K562 (cell line): Measurements from ENCODE around the gene ACKR2. TPM values are rescaled to one million over a fixed set of nuclear protein-coding genes. Genes with fewer than 3 reads are reported as not detected.

Experiments used
- ARNT ChIP-seq, 2 experiments: fragments of 450-650 bp; IDR thresholded peaks; 2 replicates each; pipeline ENCODE4 v1.6.1; 2016; ENCODE audit warnings: mild to moderate bottlenecking in 1 of 2
- ASH1L ChIP-seq: fragments of 450-650 bp; IDR thresholded peaks from 2 replicates; pipeline ENCODE4 v1.6.1; 2018; ENCODE audit warnings: borderline replicate concordance, mild to moderate bottlenecking, low read depth; ENCODE audit not compliant: partially characterized antibody
- BRD4 ChIP-seq: fragments of 200-600 bp; sonication (generic); IDR thresholded peaks from 2 replicates; pipeline ENCODE4 v1.6.1; 2017; ENCODE audit warnings: inconsistent platforms
- CREM ChIP-seq: IDR thresholded peaks from 2 replicates; pipeline ENCODE4 v1.6.1; 2014; ENCODE audit warnings: antibody characterized with exemption, low read depth
- GABPA ChIP-seq: fragments of 200-800 bp; sonication (Bioruptor generic); conservative IDR thresholded peaks from 2 replicates; pipeline ENCODE4 v1.6.1; 2016; ENCODE audit warnings: low read depth, missing genetic modification characterization, missing compliant biosample characterization
- HDAC1 ChIP-seq, 2 experiments: fragments of 450-650 bp; IDR thresholded peaks; 2 replicates each; pipeline ENCODE4 v1.6.1; 2016 to 2017; ENCODE audit warnings: inconsistent platforms in 1 of 2, mild to moderate bottlenecking in 1 of 2, moderate library complexity in 1 of 2
- MEF2A ChIP-seq: IDR thresholded peaks from 2 replicates; pipeline ENCODE4 v1.6.1; 2011; ENCODE audit warnings: low read depth, mild to moderate bottlenecking, low read length, moderate library complexity; ENCODE audit not compliant: control insufficient read depth
- NFIC ChIP-seq: fragments of 450-650 bp; IDR thresholded peaks from 2 replicates; pipeline ENCODE4 v1.6.1; 2017; ENCODE audit warnings: mild to moderate bottlenecking, inconsistent platforms
- POLR2B ChIP-seq: fragments of 450-650 bp; IDR thresholded peaks from 2 replicates; pipeline ENCODE4 v1.6.1; 2018; ENCODE audit warnings: low read depth; ENCODE audit not compliant: partially characterized antibody
- ZBTB11 ChIP-seq, 3 experiments: fragments of 200-800 bp in 1 of 3; fragments of 250-450 bp in 1 of 3; fragments of 450-650 bp in 1 of 3; sonication (Bioruptor Pico) in 1 of 3; sonication (Bioruptor generic) in 1 of 3; formaldehyde crosslinking in 1 of 3; IDR thresholded peaks; 2 replicates each; pipeline versions ENCODE4 v1.6.1 to v1.8.0; 2016 to 2022; ENCODE audit warnings: mild to moderate bottlenecking in 2 of 3, missing genetic modification characterization in 2 of 3, missing compliant biosample characterization in 1 of 3, moderate library complexity in 1 of 3
- ZNF395 ChIP-seq: fragments of 200-800 bp; sonication (Bioruptor generic); IDR thresholded peaks from 2 replicates; pipeline ENCODE4 v1.6.1; 2017; ENCODE audit warnings: missing genetic modification characterization, missing compliant biosample characterization
- polyA plus RNA-seq, 8 experiments: library from polyadenylated mRNA; depleted of rRNA in 4 of 8; stranded (reverse) in 5 of 8; unstranded in 3 of 8; fragments of >200 nt; fragmentation: Nextera tagmentation in 2 of 8; fragmentation: Illumina TruSeq in 1 of 8; extraction: Ambion mirVana in 2 of 8; extraction: Trizol in 1 of 8; gene quantifications; 2 replicates each; pipeline versions ENCODE4 v1.2.1 to v1.2.3, GENCODE V29; 2011 to 2014; ENCODE audit warnings: inconsistent platforms in 1 of 8, missing spikeins in 1 of 8
- total RNA-seq, 7 experiments: library from RNA; depleted of rRNA in 6 of 7; stranded (reverse); fragments of >200 nt in 6 of 7; fragmentation: Illumina TruSeq in 2 of 7; extraction: Trizol in 2 of 7; gene quantifications; 2 replicates each; pipeline versions ENCODE4 v1.2.1 to v1.2.3, GENCODE V29; 2011 to 2021; ENCODE audit warnings: low replicate concordance in 1 of 7
- TF ChIP-seq, protein P1 (sequence below), 2 experiments: fragments of 450-650 bp in 1 of 2; sonication (generic) in 1 of 2; formaldehyde crosslinking in 1 of 2; IDR thresholded peaks; 2 replicates each; pipeline versions ENCODE4 v1.7.1 to v1.9.0; 2016 to 2022; ENCODE audit warnings: inconsistent platforms in 1 of 2, mild to moderate bottlenecking in 1 of 2, missing genetic modification reagents in 1 of 2

Gene ACKR2
- total and polyA plus RNA-seq, 9 of the 15 experiments (the other 6 are each of a cell fraction or from before 2014, with no cell fraction given): 0.03 to 0.69 (median 0.25) TPM; not detected in 1

DNA sequence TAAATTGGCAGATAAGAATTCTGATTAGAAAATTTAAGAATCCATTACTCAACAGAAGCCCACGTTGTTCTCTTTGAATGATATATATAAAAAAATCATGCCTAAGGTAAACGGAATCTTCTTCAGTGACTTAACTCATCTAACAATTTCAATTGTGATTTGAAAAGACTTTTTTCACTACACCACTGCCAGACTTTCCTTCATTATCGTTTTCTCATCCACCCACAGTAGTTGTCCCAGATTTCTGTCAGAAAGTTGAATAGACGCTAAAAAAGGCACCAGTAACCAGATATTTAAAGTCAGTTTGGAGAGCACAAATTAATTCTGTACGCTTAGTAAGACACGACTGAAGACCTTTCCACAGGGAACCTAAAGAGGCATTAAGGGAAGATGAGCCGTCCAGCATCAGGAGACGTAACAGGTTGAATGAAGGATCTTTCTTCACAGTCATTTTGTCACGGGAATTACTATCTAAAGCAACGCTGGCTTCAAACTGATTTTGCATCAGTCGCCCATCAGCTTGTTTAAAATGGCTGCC lies 6.3 kb upstream of the ACKR2 start (continued):
- TF ChIP-seq MEF2A (no peak), HDAC1 (IDR thresholded peaks at IDR 0.05) (0 out of 4 replicates have a peak, but pooled peaks of 1 of the 2 experiments have one; percentile 45), ASH1L (no peak), CREM (0 out of 2 replicates have a peak, but pooled peaks have one; percentile 31), GABPA (tag) (no peak), POLR2B (no peak), NFIC (no peak), ZBTB11 (CRISPR knock-in tag; IDR thresholded peaks at IDR 0.05) (no peak), BRD4 (0 out of 2 replicates have a peak, but pooled peaks have one; percentile 26), ARNT (IDR thresholded peaks at IDR 0.05) (no peak), ZNF395 (CRISPR knock-in tag) (no peak)
- TF ChIP-seq, protein P1, sequence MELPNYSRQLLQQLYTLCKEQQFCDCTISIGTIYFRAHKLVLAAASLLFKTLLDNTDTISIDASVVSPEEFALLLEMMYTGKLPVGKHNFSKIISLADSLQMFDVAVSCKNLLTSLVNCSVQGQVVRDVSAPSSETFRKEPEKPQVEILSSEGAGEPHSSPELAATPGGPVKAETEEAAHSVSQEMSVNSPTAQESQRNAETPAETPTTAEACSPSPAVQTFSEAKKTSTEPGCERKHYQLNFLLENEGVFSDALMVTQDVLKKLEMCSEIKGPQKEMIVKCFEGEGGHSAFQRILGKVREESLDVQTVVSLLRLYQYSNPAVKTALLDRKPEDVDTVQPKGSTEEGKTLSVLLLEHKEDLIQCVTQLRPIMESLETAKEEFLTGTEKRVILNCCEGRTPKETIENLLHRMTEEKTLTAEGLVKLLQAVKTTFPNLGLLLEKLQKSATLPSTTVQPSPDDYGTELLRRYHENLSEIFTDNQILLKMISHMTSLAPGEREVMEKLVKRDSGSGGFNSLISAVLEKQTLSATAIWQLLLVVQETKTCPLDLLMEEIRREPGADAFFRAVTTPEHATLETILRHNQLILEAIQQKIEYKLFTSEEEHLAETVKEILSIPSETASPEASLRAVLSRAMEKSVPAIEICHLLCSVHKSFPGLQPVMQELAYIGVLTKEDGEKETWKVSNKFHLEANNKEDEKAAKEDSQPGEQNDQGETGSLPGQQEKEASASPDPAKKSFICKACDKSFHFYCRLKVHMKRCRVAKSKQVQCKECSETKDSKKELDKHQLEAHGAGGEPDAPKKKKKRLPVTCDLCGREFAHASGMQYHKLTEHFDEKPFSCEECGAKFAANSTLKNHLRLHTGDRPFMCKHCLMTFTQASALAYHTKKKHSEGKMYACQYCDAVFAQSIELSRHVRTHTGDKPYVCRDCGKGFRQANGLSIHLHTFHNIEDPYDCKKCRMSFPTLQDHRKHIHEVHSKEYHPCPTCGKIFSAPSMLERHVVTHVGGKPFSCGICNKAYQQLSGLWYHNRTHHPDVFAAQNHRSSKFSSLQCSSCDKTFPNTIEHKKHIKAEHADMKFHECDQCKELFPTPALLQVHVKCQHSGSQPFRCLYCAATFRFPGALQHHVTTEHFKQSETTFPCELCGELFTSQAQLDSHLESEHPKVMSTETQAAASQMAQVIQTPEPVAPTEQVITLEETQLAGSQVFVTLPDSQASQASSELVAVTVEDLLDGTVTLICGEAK (IDR thresholded peaks at IDR 0.05): 0 out of 2 replicates have a peak, but pooled peaks have one; percentile 7
- TF ChIP-seq, protein P1 (CRISPR knock-in tag; IDR thresholded peaks at IDR 0.05): no peak
